ENCODE data around the gene INPP5D. TPM values are rescaled to one million over a fixed set of nuclear protein-coding genes. Genes with fewer than 3 reads are reported as not detected.

INPP5D gene
- total and polyA plus RNA-seq, 2 of the 13 experiments (the other 11 are each of a cell fraction or from before 2014, with no cell fraction given), result 16.7 to 18.0 TPM

- TF ChIP-seq, protein P1, sequence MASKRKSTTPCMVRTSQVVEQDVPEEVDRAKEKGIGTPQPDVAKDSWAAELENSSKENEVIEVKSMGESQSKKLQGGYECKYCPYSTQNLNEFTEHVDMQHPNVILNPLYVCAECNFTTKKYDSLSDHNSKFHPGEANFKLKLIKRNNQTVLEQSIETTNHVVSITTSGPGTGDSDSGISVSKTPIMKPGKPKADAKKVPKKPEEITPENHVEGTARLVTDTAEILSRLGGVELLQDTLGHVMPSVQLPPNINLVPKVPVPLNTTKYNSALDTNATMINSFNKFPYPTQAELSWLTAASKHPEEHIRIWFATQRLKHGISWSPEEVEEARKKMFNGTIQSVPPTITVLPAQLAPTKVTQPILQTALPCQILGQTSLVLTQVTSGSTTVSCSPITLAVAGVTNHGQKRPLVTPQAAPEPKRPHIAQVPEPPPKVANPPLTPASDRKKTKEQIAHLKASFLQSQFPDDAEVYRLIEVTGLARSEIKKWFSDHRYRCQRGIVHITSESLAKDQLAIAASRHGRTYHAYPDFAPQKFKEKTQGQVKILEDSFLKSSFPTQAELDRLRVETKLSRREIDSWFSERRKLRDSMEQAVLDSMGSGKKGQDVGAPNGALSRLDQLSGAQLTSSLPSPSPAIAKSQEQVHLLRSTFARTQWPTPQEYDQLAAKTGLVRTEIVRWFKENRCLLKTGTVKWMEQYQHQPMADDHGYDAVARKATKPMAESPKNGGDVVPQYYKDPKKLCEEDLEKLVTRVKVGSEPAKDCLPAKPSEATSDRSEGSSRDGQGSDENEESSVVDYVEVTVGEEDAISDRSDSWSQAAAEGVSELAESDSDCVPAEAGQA (IDR thresholded peaks at IDR 0.05; ENCODE audit: low read depth), result peak; percentile 96
- TF ChIP-seq, protein P1 (CRISPR knock-in tag; IDR thresholded peaks at IDR 0.05; ENCODE audit: borderline replicate concordance), result 0 out of 2 replicates have a peak, but pooled peaks have one; percentile 52
- TF ChIP-seq SIX1 (CRISPR knock-in tag; IDR thresholded peaks at IDR 0.05; ENCODE audit: borderline replicate concordance) (peak; percentile 62), ZNF792 (CRISPR knock-in tag; IDR thresholded peaks at IDR 0.05) (peak; percentile 98), MED8 (CRISPR knock-in tag; IDR thresholded peaks at IDR 0.05; ENCODE audit: insufficient replicate concordance) (peak; percentile 71), RBM22 (optimal IDR thresholded peaks at IDR 0.05; ENCODE audit: low read length) (no peak), PTBP1 (IDR thresholded peaks at IDR 0.05; ENCODE audit: low read depth, low read length, poor library complexity, severe bottlenecking) (no peak), BRCA1 (CRISPR knock-in tag; IDR thresholded peaks at IDR 0.05) (peak; percentile 86; the same call in 1 of the 2 replicates), ZFYVE20 (CRISPR knock-in tag; IDR thresholded peaks at IDR 0.05; ENCODE audit: borderline replicate concordance, low read depth) (no peak), ZNF557 (CRISPR knock-in tag; IDR thresholded peaks at IDR 0.05) (no peak; the same call in 1 of the 2 replicates), TBX3 (IDR thresholded peaks at IDR 0.05; ENCODE audit: borderline replicate concordance) (no peak), DPF2 (CRISPR knock-in tag; IDR thresholded peaks at IDR 0.05; ENCODE audit: borderline replicate concordance, low read depth) (no peak), KLF13 (CRISPR knock-in tag; IDR thresholded peaks at IDR 0.05) (no peak)
- TF ChIP-seq, protein P2, sequence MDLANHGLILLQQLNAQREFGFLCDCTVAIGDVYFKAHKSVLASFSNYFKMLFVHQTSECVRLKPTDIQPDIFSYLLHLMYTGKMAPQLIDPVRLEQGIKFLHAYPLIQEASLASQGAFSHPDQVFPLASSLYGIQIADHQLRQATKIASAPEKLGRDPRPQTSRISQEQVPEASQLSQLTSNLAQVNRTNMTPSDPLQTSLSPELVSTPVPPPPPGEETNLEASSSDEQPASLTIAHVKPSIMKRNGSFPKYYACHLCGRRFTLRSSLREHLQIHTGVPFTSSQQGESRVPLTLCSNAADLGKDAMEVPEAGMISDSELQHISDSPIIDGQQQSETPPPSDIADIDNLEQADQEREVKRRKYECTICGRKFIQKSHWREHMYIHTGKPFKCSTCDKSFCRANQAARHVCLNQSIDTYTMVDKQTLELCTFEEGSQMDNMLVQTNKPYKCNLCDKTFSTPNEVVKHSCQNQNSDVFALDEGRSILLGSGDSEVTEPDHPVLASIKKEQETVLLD (CRISPR knock-in tag; IDR thresholded peaks at IDR 0.05; ENCODE audit: low read depth), result 0 out of 2 replicates have a peak, but pooled peaks have one; percentile 13
- TF ChIP-seq, protein P3, sequence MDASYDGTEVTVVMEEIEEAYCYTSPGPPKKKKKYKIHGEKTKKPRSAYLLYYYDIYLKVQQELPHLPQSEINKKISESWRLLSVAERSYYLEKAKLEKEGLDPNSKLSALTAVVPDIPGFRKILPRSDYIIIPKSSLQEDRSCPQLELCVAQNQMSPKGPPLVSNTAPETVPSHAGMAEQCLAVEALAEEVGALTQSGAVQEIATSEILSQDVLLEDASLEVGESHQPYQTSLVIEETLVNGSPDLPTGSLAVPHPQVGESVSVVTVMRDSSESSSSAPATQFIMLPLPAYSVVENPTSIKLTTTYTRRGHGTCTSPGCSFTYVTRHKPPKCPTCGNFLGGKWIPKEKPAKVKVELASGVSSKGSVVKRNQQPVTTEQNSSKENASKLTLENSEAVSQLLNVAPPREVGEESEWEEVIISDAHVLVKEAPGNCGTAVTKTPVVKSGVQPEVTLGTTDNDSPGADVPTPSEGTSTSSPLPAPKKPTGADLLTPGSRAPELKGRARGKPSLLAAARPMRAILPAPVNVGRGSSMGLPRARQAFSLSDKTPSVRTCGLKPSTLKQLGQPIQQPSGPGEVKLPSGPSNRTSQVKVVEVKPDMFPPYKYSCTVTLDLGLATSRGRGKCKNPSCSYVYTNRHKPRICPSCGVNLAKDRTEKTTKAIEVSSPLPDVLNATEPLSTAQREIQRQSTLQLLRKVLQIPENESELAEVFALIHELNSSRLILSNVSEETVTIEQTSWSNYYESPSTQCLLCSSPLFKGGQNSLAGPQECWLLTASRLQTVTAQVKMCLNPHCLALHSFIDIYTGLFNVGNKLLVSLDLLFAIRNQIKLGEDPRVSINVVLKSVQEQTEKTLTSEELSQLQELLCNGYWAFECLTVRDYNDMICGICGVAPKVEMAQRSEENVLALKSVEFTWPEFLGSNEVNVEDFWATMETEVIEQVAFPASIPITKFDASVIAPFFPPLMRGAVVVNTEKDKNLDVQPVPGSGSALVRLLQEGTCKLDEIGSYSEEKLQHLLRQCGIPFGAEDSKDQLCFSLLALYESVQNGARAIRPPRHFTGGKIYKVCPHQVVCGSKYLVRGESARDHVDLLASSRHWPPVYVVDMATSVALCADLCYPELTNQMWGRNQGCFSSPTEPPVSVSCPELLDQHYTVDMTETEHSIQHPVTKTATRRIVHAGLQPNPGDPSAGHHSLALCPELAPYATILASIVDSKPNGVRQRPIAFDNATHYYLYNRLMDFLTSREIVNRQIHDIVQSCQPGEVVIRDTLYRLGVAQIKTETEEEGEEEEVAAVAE (CRISPR knock-in tag; IDR thresholded peaks at IDR 0.05; ENCODE audit: borderline replicate concordance), result peak; percentile 94
These were observed 191.4 kb downstream of the INPP5D start, which contains the start of gene ATG16L1 (continued) for GRCh38 chr2:233251306-233252116.
